Measurements from ENCODE around the gene OR8B2. TPM values are rescaled to one million over a fixed set of nuclear protein-coding genes. Genes with fewer than 3 reads are reported as not detected.
"Not testable (repeated sequence)": the region's sequence is repeated elsewhere in the genome, so short reads cannot be mapped to it uniquely, and the experiment has no call there.

The OR8B2 gene
- total and polyA plus RNA-seq, 7 donors = not detected

DNA sequence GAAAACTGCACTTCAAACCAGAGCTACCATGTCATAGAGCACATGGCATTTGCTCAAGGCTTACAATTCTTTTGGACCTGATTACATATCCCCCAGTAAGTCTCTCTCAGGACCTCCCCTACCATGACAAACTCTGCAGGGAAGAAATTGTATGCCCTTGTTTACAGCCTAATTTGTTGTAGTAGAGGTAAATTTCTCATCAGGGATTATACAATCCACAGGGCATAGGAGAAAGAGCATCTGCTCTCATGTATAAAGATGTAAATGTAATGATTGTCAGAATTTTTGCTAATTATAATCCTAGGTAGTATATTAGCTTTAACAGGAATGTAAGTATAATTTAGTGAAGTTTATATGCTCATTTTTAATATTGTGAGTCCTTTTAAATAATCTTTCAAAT lies 14.6 kb upstream of the OR8B2 start, which contains the start of gene OR8B3:
TSS of gene OR8B3 (minus strand) at position 101 of the 400 bp plus-strand sequence. CDS start 1,673 bp downstream, outside the sequence.
- no peak for TF ChIP-seq CTCF (IDR thresholded peaks at IDR 0.05)
- DNase-seq (no peak), ATAC-seq (no peak)
- Histone ChIP-seq H3K27ac (no peak within 1 kb of the TSS), H3K27me3 (ENCODE audit: insufficient read depth in 3 of 3, low read length in 2 of 3) (no peaks in the 10 kb centered on the region), H3K36me3 (ENCODE audit: insufficient read depth in 1 of 2, low read depth in 1 of 2) (no peaks in the 10 kb centered on the region), H3K9me3 (no peaks in the 10 kb centered on the region), H3K4me1 (no peaks in the 10 kb centered on the region), H3K4me3 (no peak within 1 kb of the TSS)
- intact Hi-C loops (cut with DNase I) = no loop called here

DNA sequence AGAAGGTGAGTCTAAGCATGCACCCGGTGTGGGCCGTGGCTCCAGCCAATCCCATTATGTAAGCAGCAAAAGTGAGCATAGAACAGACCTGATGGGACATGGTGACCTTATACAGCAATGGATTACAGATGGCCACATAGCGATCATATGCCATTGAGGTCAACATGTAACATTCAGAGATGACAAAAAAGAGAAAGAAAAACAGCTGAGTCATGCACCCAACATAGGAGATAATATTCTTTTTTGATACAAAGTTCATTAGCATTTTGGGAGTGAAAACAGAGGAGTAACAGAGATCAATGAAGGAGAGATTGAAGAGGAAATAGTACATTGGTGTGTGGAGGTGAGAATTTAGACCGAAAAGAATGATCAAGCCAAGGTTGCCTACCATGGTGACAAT lies 12.5 kb upstream of the OR8B2 start:
- H3K9me3 ChIP-seq; H3K27ac ChIP-seq; intact Hi-C loops (cut with DNase I); H3K4me1 ChIP-seq; ATAC-seq; H3K4me3 ChIP-seq; H3K36me3 ChIP-seq (ENCODE audit: insufficient read depth in 1 of 2, low read depth in 1 of 2); DNase-seq; H3K27me3 ChIP-seq (ENCODE audit: insufficient read depth in 3 of 3, low read length in 2 of 3): not testable (repeated sequence)
- 91 to 98% (median 92%) methylated on average over 2 of the region's 4 CpGs for WGBS, 3 donors

DNA sequence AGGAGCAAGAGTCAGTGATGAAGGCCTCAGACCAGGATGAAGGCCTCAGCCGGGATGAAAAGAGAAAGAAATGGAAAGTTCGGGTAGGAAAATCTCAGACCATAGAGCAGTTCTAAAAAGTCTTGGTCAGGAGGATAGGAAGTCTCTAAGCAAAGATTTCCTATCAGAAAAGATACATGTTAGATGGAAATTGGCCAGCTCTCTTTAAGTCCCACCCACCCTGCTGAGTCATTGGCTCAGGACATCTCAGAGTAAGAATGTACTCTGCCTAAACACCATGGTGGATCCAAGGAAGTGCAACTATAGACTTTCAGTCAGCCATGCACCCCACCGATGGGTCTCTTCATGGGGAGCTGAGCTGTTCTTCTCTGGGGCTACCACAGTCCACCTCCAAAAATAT lies 10.1 kb upstream of the OR8B2 start:
- H3K27ac ChIP-seq = no peak overlapping the region
- intact Hi-C loops (cut with DNase I) = no loop called here
- TF ChIP-seq CTCF (IDR thresholded peaks at IDR 0.05) = no peak
- H3K9me3 ChIP-seq = no peaks in the 10 kb centered on the region
- WGBS, 3 donors = 60 to 91% (median 64%) methylated on average over 3 of the region's 3 CpGs
- H3K27me3 ChIP-seq (ENCODE audit: insufficient read depth in 3 of 3, low read length in 2 of 3) = no peaks in the 10 kb centered on the region
- no peak overlapping the region for H3K4me3 ChIP-seq
- no peaks in the 10 kb centered on the region for H3K4me1 ChIP-seq
- no peak for DNase-seq
- no peaks in the 10 kb centered on the region for H3K36me3 ChIP-seq (ENCODE audit: insufficient read depth in 1 of 2, low read depth in 1 of 2)
- no peak for ATAC-seq

- H3K4me3 ChIP-seq; intact Hi-C loops (cut with DNase I): not testable (repeated sequence)
- WGBS, 3 donors = 83 to 95% (median 89%) methylated on average over 4 of the region's 6 CpGs
Measured at GRCh38 chr11:124382857-124383256, 1.4 kb downstream of the OR8B2 start.

DNA sequence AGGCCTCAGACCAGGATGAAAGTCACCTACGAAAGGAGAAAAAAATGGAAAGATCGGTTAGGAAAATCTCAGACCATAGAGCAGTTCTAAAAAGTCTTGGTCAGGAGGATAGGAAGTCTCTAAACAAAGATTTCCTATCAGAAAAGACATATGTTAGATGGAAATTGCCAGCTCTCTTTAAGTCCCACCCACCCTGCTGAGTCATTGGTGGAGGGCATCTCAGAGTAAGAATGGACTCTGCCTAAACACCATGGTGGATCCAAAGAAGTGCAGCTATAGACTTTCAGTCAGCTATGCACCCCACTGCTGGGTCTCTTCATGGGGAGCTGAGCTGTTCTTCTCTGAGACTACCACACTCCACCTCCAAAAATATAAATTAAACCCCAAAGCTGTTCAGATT lies 3.7 kb downstream of the OR8B2 start:
- Histone ChIP-seq H3K27me3 (ENCODE audit: insufficient read depth in 3 of 3, low read length in 2 of 3) (no peaks in the 10 kb centered on the region), H3K4me1 (no peaks in the 10 kb centered on the region), H3K9me3 (no peaks in the 10 kb centered on the region), H3K4me3 (no peak overlapping the region), H3K27ac (no peak overlapping the region), H3K36me3 (ENCODE audit: insufficient read depth in 1 of 2, low read depth in 1 of 2) (no peaks in the 10 kb centered on the region)
- ATAC-seq (no peak), DNase-seq (no peak)
- WGBS, 3 donors = 90 to 96% (median 94%) methylated on average over 2 of the region's 2 CpGs
- intact Hi-C loops (cut with DNase I) = no loop called here
- TF ChIP-seq CTCF (IDR thresholded peaks at IDR 0.05) = no peak

More at GRCh38 chr11:124382857-124383256, 1.4 kb downstream of the OR8B2 start:
- ATAC-seq; H3K4me1 ChIP-seq; DNase-seq; H3K36me3 ChIP-seq (ENCODE audit: insufficient read depth in 1 of 2, low read depth in 1 of 2); H3K27ac ChIP-seq; H3K9me3 ChIP-seq; H3K27me3 ChIP-seq (ENCODE audit: insufficient read depth in 3 of 3, low read length in 2 of 3): not testable (repeated sequence)

DNA sequence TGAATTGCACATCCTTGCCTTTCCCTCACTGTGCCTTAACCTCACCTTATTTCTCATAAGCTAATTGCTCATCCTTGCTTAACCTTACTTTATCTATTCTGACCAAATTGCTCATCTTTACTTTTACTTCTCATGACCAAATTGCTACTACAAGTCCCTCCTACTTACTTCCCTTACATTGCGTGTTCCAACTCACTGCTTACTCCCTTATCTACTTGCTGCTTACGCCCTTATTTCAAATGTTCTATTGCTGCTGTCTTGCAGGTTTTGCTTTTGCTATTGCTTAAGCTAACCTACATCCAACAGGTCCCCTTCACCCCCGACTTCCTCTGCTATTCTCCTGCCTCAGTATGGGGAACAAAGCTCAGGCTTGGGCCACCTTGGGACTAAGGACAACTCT lies 8.0 kb downstream of the OR8B2 start:
- H3K36me3 ChIP-seq (ENCODE audit: insufficient read depth in 1 of 2, low read depth in 1 of 2) = no peaks in the 10 kb centered on the region
- no peak overlapping the region for H3K27ac ChIP-seq
- intact Hi-C loops (cut with DNase I) = no loop called here
- H3K4me1 ChIP-seq = no peaks in the 10 kb centered on the region
- 83 to 88% (median 88%) methylated on average over 3 of the region's 3 CpGs for WGBS, 3 donors
- peaks cover 3% of the 10 kb centered on the region for H3K9me3 ChIP-seq
- H3K4me3 ChIP-seq = no peak overlapping the region
- no peak for TF ChIP-seq CTCF (IDR thresholded peaks at IDR 0.05)
- DNase-seq (no peak), ATAC-seq (no peak)
- no peaks in the 10 kb centered on the region for H3K27me3 ChIP-seq (ENCODE audit: insufficient read depth in 3 of 3, low read length in 2 of 3)
